Measurements from ENCODE around the gene TACC3.

Gene TACC3

DNA sequence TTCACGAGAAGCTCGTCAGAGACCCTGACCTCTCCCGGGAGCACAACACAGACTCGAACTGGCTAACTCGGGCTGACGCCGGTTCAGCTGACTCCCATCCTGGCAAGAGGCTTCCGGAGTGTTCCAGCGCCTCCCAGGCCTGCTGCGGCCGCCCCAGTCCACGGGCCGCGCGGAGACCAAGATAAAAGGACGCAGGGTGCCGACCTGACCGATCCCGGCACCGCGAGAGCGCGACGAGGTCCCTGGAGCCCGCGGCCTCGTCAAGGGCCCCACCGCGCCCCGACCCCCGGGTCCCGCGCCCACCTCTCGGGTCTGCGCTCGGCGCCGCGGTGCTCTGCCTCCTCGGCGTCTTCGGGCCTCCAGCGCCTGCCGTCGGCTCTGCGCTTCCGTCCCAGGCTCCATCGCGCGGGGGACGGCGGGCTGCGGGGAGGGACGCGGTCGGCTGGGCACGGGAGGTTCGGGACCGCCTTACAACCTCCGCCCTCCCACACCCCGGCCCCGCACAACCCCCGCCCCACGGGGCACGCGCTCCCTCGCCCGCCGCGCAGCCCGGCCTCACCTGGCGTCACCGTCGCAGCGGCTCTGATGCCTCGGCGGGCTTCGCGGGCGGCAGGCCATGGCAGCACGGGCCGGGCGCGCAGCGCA lies 9.6 kb upstream of the TACC3 start (continued):
- TF ChIP-seq ZNF692 (tag by site-specific recombination; IDR thresholded peaks at IDR 0.05): no peak
- no peak for TF ChIP-seq RBAK (tag by site-specific recombination; IDR thresholded peaks at IDR 0.05)
- TF ChIP-seq KLF8 (tag by site-specific recombination; IDR thresholded peaks at IDR 0.05): 0 out of 2 replicates have a peak, but pooled peaks have one; percentile 4
- TF ChIP-seq SP2 (tag by site-specific recombination; IDR thresholded peaks at IDR 0.05): peak; percentile 14; the same call in 1 of the 2 replicates
- TF ChIP-seq GLIS2 (tag by site-specific recombination; IDR thresholded peaks at IDR 0.05): peak; percentile 41; the same call in 1 of the 2 replicates
- TF ChIP-seq ZNF701 (tag by site-specific recombination; IDR thresholded peaks at IDR 0.05): no peak
- TF ChIP-seq ZNF501 (tag by site-specific recombination; IDR thresholded peaks at IDR 0.05): no peak

DNA sequence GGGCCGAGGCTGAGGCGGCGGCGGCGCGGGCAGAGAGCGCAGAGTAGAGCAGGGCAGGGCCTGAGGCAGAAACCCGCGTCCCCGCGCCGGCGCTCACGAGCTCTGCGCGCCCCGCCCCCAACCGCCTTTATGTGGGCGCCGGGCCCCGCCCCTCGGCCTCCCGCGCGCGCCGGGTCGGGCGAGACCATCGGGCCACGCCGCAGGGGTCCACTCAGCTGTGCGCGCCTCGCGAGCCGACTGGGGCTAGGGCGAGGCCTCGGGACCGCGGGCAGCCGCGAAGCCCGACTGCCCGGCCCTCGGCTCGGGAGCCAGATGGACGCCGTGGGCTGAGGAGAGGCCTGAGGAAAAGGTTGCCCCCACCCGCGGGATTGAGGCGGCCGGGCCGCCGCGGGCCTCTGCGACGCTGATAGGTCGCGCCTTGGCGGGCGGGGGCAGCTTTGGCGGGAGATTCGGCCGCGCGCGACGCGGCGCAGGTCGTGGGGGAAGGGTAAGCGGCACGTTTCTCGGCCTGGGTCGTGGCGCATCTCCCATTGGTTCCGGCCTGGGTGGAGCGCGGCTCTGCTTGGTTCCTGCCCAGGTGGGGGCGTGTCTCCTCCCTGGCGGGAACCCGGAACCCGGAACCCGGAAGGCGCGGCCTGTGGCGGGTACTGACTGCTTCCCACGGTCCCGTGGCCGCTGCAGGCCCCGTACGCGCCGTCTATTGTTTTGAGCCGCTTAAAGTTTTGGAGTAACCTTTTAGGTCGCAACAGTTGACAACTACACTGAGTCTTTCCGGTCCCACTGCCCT lies 8.9 kb upstream of the TACC3 start, which contains the start of gene SLBP:
TSS of gene SLBP (minus strand) at position 104 of the 787 bp plus-strand sequence. CDS start 131 bp downstream, outside the sequence.
- peak within 1 kb of the TSS; percentile 99 for H3K27ac ChIP-seq (ENCODE audit: extremely low read depth, low read depth, low read length)
- no peaks in the 10 kb centered on the region for H3K9me3 ChIP-seq (ENCODE audit: control insufficient read depth, insufficient read depth, low read depth, low read length)
- no peaks in the 10 kb centered on the region for H3K4me1 ChIP-seq (ENCODE audit: control insufficient read depth, insufficient read depth, low read length)
- peaks cover 0 to 53% of the 10 kb centered on the region in 2 experiments; a peak in 2 of 3 replicates for H3K36me3 ChIP-seq (ENCODE audit: control insufficient read depth in 2 of 2, insufficient read depth in 1 of 2, low read length in 2 of 2)
- ChIA-PET POLR2A (interaction anchor here (0.6 to 1.8 kb wide), 11 partner anchors 9 to 457 kb away, joined by 3 to 44 read pairs (median 3); partner anchors contain the start of genes TACC3 and TMEM129), CTCF (interaction anchor here (3.4 kb wide), 1 partner anchor 19 kb away, joined by 14 read pairs; no protein-coding TSS in a partner anchor)
- peak within 1 kb of the TSS; percentile 85 for H3K4me3 ChIP-seq (ENCODE audit: low read depth, low read length)
- TF ChIP-seq SCRT1 (tag by site-specific recombination; IDR thresholded peaks at IDR 0.05; ENCODE audit: borderline replicate concordance) (no peak), HOXA7 (CRISPR knock-in tag; IDR thresholded peaks at IDR 0.05; ENCODE audit: borderline replicate concordance) (no peak; the same call in 1 of the 2 replicates), ZSCAN30 (tag by site-specific recombination; IDR thresholded peaks at IDR 0.05) (peak; percentile 11; the same call in 1 of the 2 replicates), ZNF221 (tag by site-specific recombination; IDR thresholded peaks at IDR 0.05; ENCODE audit: borderline replicate concordance) (no peak), ZNF560 (tag by site-specific recombination; IDR thresholded peaks at IDR 0.05; ENCODE audit: borderline replicate concordance) (no peak), ZNF792 (tag by site-specific recombination; IDR thresholded peaks at IDR 0.05) (no peak), ZNF19 (tag by site-specific recombination; IDR thresholded peaks at IDR 0.05; ENCODE audit: low read depth) (no peak), REST (tag by site-specific recombination; IDR thresholded peaks at IDR 0.05) (no peak), ZNF704 (tag by site-specific recombination; IDR thresholded peaks at IDR 0.05) (no peak), ZBTB21 (tag by site-specific recombination; IDR thresholded peaks at IDR 0.05) (no peak; the same call in 1 of the 2 replicates), ZNF211 (tag by site-specific recombination; IDR thresholded peaks at IDR 0.05; ENCODE audit: low read depth) (no peak), ZNF169 (tag by site-specific recombination; IDR thresholded peaks at IDR 0.05) (no peak), ZNF114 (tag by site-specific recombination; IDR thresholded peaks at IDR 0.05) (no peak), ZNF843 (tag by site-specific recombination; IDR thresholded peaks at IDR 0.05) (peak; percentile 63; the same call in 1 of the 2 replicates), HIC1 (tag by site-specific recombination; IDR thresholded peaks at IDR 0.05) (peak; percentile 51), ZNF16 (tag by site-specific recombination; IDR thresholded peaks at IDR 0.05; ENCODE audit: low read depth) (no peak), ZNF223 (tag by site-specific recombination; IDR thresholded peaks at IDR 0.05) (no peak), IKZF3 (tag by site-specific recombination; IDR thresholded peaks at IDR 0.05) (no peak), ZSCAN23 (tag by site-specific recombination; IDR thresholded peaks at IDR 0.05) (no peak), OSR2 (tag by site-specific recombination; IDR thresholded peaks at IDR 0.05) (no peak), BCL11A (tag by site-specific recombination; IDR thresholded peaks at IDR 0.05; ENCODE audit: low read depth) (no peak)

All from HEK293 (cell line).